ENCODE results near the gene ERO1A.

ERO1A gene

DNA sequence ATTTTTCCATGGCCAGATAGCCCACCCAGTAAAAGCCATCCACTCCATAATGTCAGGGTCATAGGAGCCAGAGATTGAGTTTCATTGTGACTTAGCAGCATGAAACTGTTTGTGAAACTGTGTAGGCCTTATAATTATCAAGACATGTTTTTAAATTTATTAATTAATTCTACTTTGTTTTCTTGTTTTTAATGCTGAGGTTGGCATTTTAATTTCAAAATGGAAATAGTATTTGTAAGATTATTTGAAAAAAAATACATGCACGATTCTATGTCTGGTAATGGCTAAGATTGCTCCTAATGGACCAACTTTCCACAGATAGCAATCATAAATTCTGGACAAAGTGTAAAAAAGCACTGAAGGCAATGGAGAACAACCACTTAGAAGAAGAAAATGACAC, 75.7 kb downstream of the ERO1A start:
- Histone ChIP-seq H3K9me3 (no peaks in the 10 kb centered on the region), H3K4me1 (ENCODE audit: control insufficient read depth in 1 of 2, insufficient read depth in 1 of 2, low read depth in 1 of 2, low read length in 1 of 2) (no peaks in the 10 kb centered on the region), H3K27me3 (no peaks in the 10 kb centered on the region), H3K36me3 (no peaks in the 10 kb centered on the region), H3K4me3 (ENCODE audit: low read depth in 1 of 2, low read length in 1 of 2) (no peak overlapping the region), H3K27ac (no peak overlapping the region)
- TF ChIP-seq, protein P1, sequence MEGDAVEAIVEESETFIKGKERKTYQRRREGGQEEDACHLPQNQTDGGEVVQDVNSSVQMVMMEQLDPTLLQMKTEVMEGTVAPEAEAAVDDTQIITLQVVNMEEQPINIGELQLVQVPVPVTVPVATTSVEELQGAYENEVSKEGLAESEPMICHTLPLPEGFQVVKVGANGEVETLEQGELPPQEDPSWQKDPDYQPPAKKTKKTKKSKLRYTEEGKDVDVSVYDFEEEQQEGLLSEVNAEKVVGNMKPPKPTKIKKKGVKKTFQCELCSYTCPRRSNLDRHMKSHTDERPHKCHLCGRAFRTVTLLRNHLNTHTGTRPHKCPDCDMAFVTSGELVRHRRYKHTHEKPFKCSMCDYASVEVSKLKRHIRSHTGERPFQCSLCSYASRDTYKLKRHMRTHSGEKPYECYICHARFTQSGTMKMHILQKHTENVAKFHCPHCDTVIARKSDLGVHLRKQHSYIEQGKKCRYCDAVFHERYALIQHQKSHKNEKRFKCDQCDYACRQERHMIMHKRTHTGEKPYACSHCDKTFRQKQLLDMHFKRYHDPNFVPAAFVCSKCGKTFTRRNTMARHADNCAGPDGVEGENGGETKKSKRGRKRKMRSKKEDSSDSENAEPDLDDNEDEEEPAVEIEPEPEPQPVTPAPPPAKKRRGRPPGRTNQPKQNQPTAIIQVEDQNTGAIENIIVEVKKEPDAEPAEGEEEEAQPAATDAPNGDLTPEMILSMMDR (IDR thresholded peaks at IDR 0.05) = no peak

DNA sequence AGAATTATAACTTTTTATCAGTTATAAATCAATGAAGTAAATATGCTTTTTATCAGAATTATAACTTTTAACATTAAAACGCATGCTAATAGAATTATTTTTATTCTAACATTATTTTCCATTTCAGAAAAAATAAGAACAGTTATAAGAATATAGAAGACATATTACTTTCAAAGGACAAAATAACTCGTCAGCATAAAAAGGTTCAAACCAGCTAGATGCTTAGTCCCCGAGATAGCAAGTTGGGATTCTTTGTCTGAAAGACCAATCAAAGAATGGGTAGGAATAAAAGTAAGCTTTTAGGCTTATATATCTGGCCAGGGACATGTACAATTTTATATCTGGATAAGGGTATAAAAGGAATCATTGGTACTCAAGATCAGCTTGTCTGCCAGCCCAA, 76.8 kb downstream of the ERO1A start:
- H3K36me3 ChIP-seq = no peaks in the 10 kb centered on the region

DNA sequence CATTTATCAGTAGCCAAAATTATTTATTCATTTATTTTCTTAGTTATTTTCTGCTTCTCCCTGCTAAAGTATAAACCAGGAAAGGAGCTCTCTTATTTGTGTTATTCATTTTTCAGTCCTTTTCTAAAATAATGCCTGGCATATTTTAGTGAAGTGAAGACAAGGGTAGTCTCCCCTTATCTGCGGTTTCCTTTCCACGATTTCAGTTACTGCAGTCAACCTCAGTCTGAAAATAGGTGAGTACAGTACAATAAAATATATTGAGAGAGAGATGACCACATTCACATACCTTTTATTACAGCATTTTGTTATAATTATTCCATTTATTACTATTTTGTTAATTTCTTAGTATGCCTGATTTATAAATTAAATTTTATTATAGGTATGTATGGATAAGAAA, 85.2 kb downstream of the ERO1A start:
- Histone ChIP-seq H3K9me3 (no peaks in the 10 kb centered on the region), H3K4me3 (ENCODE audit: low read depth in 1 of 2, low read length in 1 of 2) (no peak overlapping the region), H3K4me1 (ENCODE audit: control insufficient read depth in 1 of 2, insufficient read depth in 1 of 2, low read depth in 1 of 2, low read length in 1 of 2) (no peaks in the 10 kb centered on the region), H3K27me3 (no peaks in the 10 kb centered on the region), H3K27ac (no peak overlapping the region), H3K36me3 (no peaks in the 10 kb centered on the region)
- TF ChIP-seq, protein P1 (IDR thresholded peaks at IDR 0.05) = no peak

More for the DNA sequence above, 76.8 kb downstream of the ERO1A start:
- H3K4me1 ChIP-seq (ENCODE audit: control insufficient read depth in 1 of 2, insufficient read depth in 1 of 2, low read depth in 1 of 2, low read length in 1 of 2) = no peaks in the 10 kb centered on the region
- H3K27ac ChIP-seq = no peak overlapping the region
- TF ChIP-seq, protein P1 (IDR thresholded peaks at IDR 0.05) = no peak
- H3K4me3 ChIP-seq (ENCODE audit: low read depth in 1 of 2, low read length in 1 of 2) = no peak overlapping the region
- no peaks in the 10 kb centered on the region for H3K27me3 ChIP-seq
- no peaks in the 10 kb centered on the region for H3K9me3 ChIP-seq

DNA sequence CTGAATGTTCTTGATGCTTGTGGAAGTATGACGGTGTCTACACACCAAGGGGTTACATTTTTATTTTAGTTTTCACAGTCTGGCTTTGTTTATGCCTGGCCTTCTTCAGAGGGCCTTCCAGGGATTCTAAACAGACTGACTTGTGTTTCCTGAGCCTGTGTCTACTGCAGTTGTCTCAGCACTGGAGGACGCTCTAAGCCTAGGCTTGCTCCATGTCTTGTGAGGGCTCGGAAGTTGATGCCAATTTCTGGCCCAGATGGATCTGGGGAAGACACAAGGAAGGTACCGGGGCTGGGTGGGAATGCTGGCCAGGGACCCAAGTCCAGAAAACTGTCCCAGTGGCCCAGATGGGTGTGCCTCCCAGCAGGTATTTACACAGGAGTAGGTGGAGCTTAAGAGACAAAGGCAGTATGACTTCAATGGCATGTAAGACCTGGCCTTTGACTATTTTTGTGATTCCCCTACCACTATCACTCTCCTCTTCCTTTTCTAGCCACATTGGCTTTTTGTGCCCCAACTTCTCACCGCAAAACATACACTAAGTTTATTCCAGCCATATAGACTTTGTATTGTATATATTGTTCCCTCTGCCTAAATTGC, 85.8 kb downstream of the ERO1A start:
- Histone ChIP-seq H3K27me3 (no peaks in the 10 kb centered on the region), H3K9me3 (no peaks in the 10 kb centered on the region), H3K27ac (no peak overlapping the region), H3K4me1 (ENCODE audit: control insufficient read depth in 1 of 2, insufficient read depth in 1 of 2, low read depth in 1 of 2, low read length in 1 of 2) (no peaks in the 10 kb centered on the region), H3K36me3 (no peaks in the 10 kb centered on the region), H3K4me3 (ENCODE audit: low read depth in 1 of 2, low read length in 1 of 2) (no peak overlapping the region)
- TF ChIP-seq, protein P1 (IDR thresholded peaks at IDR 0.05) = no peak

DNA sequence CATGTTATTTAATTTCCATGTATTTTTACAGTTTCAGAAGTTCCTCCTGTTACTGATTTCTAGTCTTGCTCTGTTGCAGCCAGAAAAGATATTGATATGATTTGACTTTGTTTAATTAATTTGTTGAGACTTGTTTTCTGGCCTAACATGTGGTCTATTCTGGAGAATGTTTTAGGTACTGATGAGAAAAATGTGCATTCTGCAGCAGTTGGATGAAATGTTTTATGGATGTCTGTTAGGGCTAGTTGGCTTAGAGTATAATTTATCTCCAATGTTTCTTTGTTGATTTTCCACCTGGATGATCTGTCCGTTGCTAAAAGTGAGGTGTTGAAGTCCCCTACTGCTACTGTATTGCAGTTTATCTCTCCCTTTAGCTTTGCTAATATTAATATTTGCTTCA, 88.3 kb downstream of the ERO1A start:
- Histone ChIP-seq H3K27ac (no peak overlapping the region), H3K4me3 (ENCODE audit: low read depth in 1 of 2, low read length in 1 of 2) (no peak overlapping the region), H3K27me3 (no peaks in the 10 kb centered on the region), H3K36me3 (no peaks in the 10 kb centered on the region), H3K4me1 (ENCODE audit: control insufficient read depth in 1 of 2, insufficient read depth in 1 of 2, low read depth in 1 of 2, low read length in 1 of 2) (no peaks in the 10 kb centered on the region), H3K9me3 (no peaks in the 10 kb centered on the region)
- TF ChIP-seq, protein P1 (IDR thresholded peaks at IDR 0.05) = no peak

DNA sequence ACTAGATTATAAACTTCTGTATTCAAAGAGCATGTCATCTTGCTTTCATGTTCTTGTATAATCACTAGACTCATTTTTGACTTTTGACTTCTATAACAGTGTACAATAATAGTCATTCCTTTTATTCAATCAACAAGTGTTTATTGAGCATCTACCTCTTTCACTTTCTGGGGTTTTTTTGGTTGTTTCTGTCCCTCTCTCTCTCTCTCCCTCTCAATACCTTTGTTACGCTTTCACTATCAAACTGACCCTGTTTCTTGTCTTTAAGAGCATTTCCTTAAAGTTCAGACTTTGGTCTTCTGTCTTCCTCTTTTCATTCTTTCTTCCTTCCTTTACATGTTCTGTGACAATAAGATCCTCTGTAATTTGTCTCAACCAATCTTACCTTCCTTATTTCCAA, 93.2 kb downstream of the ERO1A start:
- Histone ChIP-seq H3K27me3 (no peaks in the 10 kb centered on the region), H3K27ac (no peak overlapping the region), H3K9me3 (no peaks in the 10 kb centered on the region), H3K36me3 (no peaks in the 10 kb centered on the region), H3K4me1 (ENCODE audit: control insufficient read depth in 1 of 2, insufficient read depth in 1 of 2, low read depth in 1 of 2, low read length in 1 of 2) (no peaks in the 10 kb centered on the region), H3K4me3 (ENCODE audit: low read depth in 1 of 2, low read length in 1 of 2) (no peak overlapping the region)
- TF ChIP-seq, protein P1 (IDR thresholded peaks at IDR 0.05) = no peak

All from neutrophil (primary cell).